CD4-positive, alpha-beta T cell treated with Interleukin-10 for 1 hour (primary cell): Measurements from ENCODE around the gene PRR7.

ENCODE experiments used
- DNase-seq: peaks from one replicate; pipeline ENCODE4 v3.0.0-alpha.2; 2020

Gene PRR7

DNA sequence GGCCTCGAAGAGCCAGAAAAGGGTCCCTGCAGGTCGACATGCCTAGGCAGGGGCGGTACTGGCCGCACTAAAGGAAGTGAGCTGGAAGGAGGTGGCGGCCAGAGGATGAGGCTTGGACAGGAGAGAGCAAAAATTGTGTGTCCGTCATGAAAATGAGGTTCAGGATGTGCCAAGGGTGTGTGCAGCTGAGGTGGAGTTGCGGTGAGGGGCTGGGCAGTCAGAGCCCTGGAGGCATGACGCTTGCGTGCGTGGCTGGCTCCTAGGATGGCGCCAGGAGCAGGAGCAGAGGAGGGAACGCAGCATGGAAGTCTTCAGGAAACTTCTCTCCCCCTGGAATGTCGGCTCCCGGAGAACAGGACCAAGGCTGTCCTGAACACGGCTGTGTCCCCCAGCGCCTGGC is 56.3 kb downstream of the PRR7 start:
- DNase-seq: no peak

DNA sequence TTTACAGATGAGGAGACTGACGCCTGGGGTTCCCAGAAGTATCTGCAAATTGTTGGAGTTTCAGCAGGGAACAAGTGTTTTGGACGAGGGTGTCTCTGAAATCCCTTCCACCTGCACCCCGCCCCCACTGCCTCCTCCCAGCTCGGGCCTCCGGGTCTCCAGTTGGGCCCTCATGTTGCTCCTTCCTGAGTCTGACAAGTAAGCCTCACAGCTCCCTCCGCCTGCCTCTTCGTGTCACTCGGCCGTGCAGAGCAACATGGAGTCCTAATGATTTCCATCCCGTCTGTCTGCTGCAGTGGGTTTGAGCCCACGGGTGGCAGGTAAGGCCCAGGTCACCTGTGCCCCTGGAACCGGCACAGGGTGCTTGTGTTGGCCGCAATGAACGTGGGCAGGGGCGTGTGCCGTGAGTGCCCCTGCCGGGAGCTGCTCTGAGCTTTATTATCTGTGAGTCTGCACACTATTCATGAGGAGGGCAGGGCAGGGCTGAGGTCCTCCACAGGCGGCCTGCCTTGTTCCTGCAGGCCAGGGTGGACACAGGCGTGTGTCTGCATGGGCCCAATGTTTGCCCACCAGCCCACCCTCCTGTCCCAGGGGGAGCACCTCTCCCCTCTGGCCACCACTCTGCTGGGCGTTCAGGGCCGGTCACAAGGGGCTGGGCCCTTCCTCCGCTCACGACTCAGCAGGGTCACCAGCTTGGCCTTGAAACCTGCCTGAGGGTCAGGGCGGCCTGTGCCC is 56.9 kb downstream of the PRR7 start:
- DNase-seq: no peak

DNA sequence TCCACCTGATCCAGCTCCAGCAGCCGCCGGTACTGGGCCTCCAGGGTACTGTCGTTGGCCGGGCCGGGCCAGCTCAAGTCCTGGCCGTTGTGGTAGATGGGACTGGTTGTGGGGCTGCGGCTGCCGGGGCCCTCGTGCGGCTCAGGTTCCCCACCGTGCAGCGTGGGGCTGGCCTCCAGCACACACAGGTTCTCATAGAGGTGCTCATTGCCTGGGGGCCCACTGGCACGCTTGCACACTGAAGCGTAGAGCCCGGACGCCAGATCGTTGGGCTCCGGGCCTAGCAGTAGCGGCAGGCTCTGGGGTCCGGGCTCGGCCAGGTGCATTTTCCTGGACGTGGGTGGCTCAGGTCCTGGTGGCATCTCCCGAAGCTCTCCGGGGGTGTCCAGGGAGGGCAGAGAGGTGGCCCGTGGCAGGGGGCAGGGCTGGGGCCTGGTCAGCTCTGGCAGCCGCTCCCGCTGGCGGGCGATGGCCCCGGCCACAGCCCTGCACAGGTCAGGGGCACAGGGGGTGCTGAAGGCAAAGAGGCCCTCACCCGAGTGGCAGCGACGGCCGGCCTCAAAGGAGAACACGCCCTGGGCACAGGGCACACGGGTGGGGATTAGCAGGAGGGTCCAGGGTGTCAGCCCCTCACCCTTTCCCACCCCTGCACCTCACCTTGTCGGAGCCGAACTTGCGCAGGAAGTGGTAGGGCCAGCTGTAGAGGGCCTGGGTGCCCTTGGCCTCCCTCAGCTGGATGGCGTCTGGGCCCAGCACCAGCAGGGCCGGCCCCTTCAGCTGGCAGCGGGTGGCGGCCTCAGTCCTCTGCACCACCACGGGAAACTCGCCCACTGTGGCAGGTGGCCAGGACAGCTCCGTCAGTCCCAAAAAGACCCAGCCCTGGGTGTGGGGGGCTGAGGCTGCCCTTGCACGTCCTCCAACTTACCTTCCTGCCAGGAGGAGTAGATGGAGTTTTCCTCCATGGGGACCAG is 57.8 kb downstream of the PRR7 start:
- DNase-seq: no peak

DNA sequence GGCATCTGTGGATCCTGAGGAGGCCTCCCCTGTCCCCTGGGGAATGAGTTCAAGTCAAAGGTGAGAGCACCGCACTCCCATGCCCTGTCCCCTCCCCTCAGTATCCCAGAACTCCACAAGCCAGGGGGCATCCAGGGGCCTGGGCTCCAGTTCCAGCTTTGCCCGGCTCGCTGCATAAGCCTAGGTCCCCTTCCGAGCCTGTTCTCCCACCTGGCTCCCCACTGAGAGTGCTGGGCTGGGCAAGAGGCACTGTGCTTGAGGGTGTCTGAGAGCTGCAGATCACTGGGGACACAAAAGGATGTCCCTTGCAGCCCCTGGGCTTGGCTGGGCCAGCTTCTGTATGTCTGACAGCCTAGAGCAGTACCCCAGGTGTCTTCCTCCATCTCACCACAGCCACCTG is 58.5 kb downstream of the PRR7 start:
- no peak for DNase-seq
